ENCODE results near the gene EGLN3. TPM values are rescaled to one million over a fixed set of nuclear protein-coding genes. Genes with fewer than 3 reads are reported as not detected.
A peak's percentile ranks its signal among the peaks of the same experiment; 100 is the strongest.

Gene EGLN3
- total RNA-seq, 1 donor from 2014 or later: 7.0 TPM

GRCh38 chr14:33938131-33938949 lies 12.5 kb downstream of the EGLN3 start:
- no peak for DNase-seq (ENCODE audit: low read depth)
- H3K4me3 ChIP-seq (ENCODE audit: low read depth, low read length): peak overlapping the region; percentile 17
- TF ChIP-seq CTCF (conservative IDR thresholded peaks at IDR 0.05; ENCODE audit: low read depth, low read length): no peak

- no peak for DNase-seq (ENCODE audit: low read depth)
- H3K4me3 ChIP-seq (ENCODE audit: low read depth, low read length): no peak overlapping the region
- no peak for TF ChIP-seq CTCF (conservative IDR thresholded peaks at IDR 0.05; ENCODE audit: low read depth, low read length)
Observed at GRCh38 chr14:33936391-33936790, 14.5 kb downstream of the EGLN3 start.

GRCh38 chr14:33934938-33935337 lies 15.9 kb downstream of the EGLN3 start:
- TF ChIP-seq CTCF (conservative IDR thresholded peaks at IDR 0.05; ENCODE audit: low read depth, low read length): no peak
- DNase-seq (ENCODE audit: low read depth): no peak
- H3K4me3 ChIP-seq (ENCODE audit: low read depth, low read length): no peak overlapping the region

GRCh38 chr14:33934043-33934750 lies 16.7 kb downstream of the EGLN3 start:
- no peak overlapping the region for H3K4me3 ChIP-seq (ENCODE audit: low read depth, low read length)
- TF ChIP-seq CTCF (conservative IDR thresholded peaks at IDR 0.05; ENCODE audit: low read depth, low read length): no peak
- DNase-seq (ENCODE audit: low read depth): no peak

GRCh38 chr14:33933386-33933933 lies 17.4 kb downstream of the EGLN3 start:
- no peak for DNase-seq (ENCODE audit: low read depth)
- TF ChIP-seq CTCF (conservative IDR thresholded peaks at IDR 0.05; ENCODE audit: low read depth, low read length): no peak
- no peak overlapping the region for H3K4me3 ChIP-seq (ENCODE audit: low read depth, low read length)

- TF ChIP-seq CTCF (conservative IDR thresholded peaks at IDR 0.05; ENCODE audit: low read depth, low read length): no peak
- H3K4me3 ChIP-seq (ENCODE audit: low read depth, low read length): no peak overlapping the region
- no peak for DNase-seq (ENCODE audit: low read depth)
Observed at GRCh38 chr14:33932576-33933345, 18.1 kb downstream of the EGLN3 start.
